ENCODE data around the gene FERMT2.
A peak's percentile ranks its signal among the peaks of the same experiment; 100 is the strongest.

The FERMT2 gene

DNA sequence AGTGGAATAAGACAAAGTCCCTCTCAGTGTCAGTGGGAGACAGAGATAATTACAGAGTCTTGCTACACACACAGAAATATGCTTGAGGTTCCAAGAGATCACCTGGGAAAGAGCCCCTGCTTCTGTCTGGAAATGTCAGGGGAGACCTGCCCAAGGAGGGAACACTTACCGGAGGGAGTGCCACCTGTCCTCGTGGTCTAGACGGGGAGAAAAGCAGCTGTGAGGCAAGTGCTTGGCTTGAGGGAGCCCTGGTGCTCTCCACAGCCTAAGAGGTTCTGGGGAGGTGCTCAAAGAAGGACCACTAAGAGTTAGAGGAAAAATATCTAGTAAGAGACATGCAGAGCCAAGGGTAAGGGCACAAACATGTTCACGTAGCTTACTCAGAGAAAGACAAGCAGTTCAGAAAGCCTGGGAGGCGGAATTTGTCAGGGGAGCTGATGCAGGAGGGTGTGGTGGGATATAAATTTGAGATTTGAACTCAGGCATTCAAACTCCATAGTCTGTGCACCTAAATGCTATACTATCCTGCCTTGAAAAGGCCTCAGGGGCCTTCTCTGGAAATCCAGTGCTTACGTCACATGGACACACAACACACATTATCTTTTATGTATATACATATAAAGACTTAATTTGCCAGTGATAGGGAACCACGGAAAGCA, 121.2 kb downstream of the FERMT2 start:
- H3K4me3 ChIP-seq (replicated peaks in 1 of 2; ENCODE audit: low read depth in 2 of 2, low read length in 2 of 2) = no peak overlapping the region
- no peak for DNase-seq (ENCODE audit: low read depth in 2 of 2)
- TF ChIP-seq, protein P1, sequence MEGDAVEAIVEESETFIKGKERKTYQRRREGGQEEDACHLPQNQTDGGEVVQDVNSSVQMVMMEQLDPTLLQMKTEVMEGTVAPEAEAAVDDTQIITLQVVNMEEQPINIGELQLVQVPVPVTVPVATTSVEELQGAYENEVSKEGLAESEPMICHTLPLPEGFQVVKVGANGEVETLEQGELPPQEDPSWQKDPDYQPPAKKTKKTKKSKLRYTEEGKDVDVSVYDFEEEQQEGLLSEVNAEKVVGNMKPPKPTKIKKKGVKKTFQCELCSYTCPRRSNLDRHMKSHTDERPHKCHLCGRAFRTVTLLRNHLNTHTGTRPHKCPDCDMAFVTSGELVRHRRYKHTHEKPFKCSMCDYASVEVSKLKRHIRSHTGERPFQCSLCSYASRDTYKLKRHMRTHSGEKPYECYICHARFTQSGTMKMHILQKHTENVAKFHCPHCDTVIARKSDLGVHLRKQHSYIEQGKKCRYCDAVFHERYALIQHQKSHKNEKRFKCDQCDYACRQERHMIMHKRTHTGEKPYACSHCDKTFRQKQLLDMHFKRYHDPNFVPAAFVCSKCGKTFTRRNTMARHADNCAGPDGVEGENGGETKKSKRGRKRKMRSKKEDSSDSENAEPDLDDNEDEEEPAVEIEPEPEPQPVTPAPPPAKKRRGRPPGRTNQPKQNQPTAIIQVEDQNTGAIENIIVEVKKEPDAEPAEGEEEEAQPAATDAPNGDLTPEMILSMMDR (IDR thresholded peaks at IDR 0.05; ENCODE audit: low read depth, low read length) = no peak

DNA sequence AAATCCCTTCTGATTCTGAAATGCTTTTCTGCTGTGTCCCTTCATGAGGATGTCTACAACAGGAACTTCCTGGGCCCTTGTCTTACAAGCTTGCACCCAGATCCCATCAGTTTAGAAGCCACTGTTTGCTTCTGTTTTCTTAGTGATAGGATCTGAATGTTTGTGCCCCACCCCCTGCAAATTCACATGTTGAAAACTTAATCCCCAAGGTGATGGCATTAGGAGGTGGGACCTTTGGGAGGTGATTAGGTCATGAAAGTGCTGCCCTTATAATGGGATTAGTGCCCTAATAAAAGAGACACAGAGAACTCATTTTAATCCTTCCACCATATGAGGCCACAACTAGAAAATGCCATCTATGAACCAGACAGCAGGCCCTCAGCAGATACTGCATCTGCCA, 123.4 kb downstream of the FERMT2 start:
- no peak overlapping the region for H3K4me3 ChIP-seq (replicated peaks in 1 of 2; ENCODE audit: low read depth in 2 of 2, low read length in 2 of 2)
- DNase-seq (ENCODE audit: low read depth in 2 of 2) = no peak
- TF ChIP-seq, protein P1 (IDR thresholded peaks at IDR 0.05; ENCODE audit: low read depth, low read length) = no peak

DNA sequence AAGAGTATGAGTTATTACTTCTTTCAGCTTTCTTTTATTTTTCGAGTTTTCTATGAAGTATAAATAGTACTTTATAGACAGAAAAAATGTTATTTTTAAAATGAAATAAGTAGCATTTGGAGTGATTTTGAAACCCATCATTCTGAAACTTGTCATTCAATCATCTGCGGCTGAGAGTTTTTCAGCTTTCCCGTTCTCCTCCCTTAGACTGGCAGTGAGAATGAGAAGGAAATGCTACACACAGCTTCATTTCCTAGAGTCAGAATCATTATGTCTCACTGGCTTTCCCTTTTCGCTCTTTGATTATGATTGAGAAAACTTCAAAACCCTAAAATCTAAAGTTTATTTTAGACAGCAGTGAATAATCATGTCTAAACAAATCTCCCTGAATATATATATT, 125.8 kb downstream of the FERMT2 start:
- TF ChIP-seq, protein P1 (IDR thresholded peaks at IDR 0.05; ENCODE audit: low read depth, low read length) = no peak
- DNase-seq (ENCODE audit: low read depth in 2 of 2) = peak in 1 of 2 donors; percentile 10
- no peak overlapping the region for H3K4me3 ChIP-seq (replicated peaks in 1 of 2; ENCODE audit: low read depth in 2 of 2, low read length in 2 of 2)

DNA sequence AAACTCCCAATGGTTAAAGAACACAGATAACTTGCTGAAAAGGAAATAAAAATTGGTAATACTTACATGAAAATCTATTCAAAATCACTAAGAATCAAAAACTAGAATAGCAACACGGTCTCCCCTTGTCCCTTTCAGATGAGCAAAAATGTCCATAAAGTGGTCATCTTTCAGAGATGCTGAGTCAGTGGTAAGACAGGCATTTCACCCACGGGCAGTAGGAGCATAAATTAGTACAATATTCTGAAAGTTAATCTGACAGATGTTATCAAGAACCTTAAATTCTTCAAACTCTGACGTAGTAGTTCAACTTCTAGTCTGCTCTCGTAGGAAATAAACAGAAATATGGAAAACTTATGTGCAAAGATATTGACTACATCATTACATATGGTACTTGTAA, 126.4 kb downstream of the FERMT2 start:
- TF ChIP-seq, protein P1 (IDR thresholded peaks at IDR 0.05; ENCODE audit: low read depth, low read length) = no peak
- H3K4me3 ChIP-seq (replicated peaks in 1 of 2; ENCODE audit: low read depth in 2 of 2, low read length in 2 of 2) = no peak overlapping the region

DNA sequence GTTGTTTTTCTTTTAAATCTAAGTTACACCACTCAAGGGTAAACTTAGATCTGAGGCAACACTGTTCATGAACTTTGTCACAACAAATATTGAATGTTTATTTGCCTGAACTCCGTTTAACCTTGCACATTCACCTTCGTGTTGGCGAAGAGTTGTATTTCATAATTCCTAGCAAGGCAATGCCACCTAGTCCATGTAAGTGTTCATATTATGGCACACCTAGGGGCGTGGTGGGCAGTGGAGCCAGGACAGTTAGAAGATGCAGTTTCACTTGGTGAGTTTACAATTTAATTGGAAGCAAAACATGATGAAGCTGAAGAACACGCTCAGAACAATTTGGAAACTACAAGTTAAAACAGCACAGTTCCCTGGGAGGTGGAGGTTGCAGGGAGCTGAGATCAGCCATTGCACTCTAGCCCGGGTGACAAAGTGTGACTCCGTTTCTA, 129.0 kb downstream of the FERMT2 start:
- TF ChIP-seq, protein P1 (IDR thresholded peaks at IDR 0.05; ENCODE audit: low read depth, low read length) = no peak
- DNase-seq (ENCODE audit: low read depth in 2 of 2) = no peak
- no peak overlapping the region for H3K4me3 ChIP-seq (replicated peaks in 1 of 2; ENCODE audit: low read depth in 2 of 2, low read length in 2 of 2)

More for the DNA sequence above, 126.4 kb downstream of the FERMT2 start:
- DNase-seq (ENCODE audit: low read depth in 2 of 2) = peak; percentile 17 to 57

DNA sequence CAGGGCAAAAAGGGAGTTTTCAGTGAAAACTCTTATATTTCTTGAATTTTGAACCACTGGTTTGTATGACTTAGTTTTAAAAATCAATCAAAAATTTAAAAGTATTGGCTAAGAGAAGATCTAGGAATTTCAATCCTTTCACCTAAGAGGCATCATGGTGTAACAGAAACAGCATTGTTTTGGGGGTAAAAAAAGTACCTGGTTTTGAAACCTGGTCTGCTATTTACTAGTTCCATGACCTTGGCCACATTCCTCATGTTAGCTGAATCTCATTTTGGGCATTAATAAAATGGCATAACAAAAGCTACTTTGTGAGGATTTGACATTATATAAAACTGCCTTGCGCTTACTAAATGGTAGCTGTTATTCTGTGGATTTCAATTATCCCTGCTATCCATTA, 142.7 kb downstream of the FERMT2 start:
- no peak for DNase-seq (ENCODE audit: low read depth in 2 of 2)
- TF ChIP-seq, protein P1 (IDR thresholded peaks at IDR 0.05; ENCODE audit: low read depth, low read length) = no peak
- no peak overlapping the region for H3K4me3 ChIP-seq (replicated peaks in 1 of 2; ENCODE audit: low read depth in 2 of 2, low read length in 2 of 2)
